ENCODE measurements around the gene FREY1. TPM values are rescaled to one million over a fixed set of nuclear protein-coding genes. Genes with fewer than 3 reads are reported as not detected.
A peak's percentile ranks its signal among the peaks of the same experiment; 100 is the strongest.

The FREY1 gene
- total and polyA plus RNA-seq, 2 of the 13 experiments (the other 11 are each of a cell fraction or from before 2014, with no cell fraction given), result 0.44 to 0.73 TPM

GRCh38 chr11:45917623-45918330 is 10.7 kb upstream of the FREY1 start, which contains the start of gene PEX16 (continued):
- TF ChIP-seq, protein P1, sequence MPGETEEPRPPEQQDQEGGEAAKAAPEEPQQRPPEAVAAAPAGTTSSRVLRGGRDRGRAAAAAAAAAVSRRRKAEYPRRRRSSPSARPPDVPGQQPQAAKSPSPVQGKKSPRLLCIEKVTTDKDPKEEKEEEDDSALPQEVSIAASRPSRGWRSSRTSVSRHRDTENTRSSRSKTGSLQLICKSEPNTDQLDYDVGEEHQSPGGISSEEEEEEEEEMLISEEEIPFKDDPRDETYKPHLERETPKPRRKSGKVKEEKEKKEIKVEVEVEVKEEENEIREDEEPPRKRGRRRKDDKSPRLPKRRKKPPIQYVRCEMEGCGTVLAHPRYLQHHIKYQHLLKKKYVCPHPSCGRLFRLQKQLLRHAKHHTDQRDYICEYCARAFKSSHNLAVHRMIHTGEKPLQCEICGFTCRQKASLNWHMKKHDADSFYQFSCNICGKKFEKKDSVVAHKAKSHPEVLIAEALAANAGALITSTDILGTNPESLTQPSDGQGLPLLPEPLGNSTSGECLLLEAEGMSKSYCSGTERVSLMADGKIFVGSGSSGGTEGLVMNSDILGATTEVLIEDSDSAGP (CRISPR knock-in tag; IDR thresholded peaks at IDR 0.05; ENCODE audit: borderline replicate concordance), result peak; percentile 47; the same call in 1 of the 2 replicates
- no peak for TF ChIP-seq RBAK (CRISPR knock-in tag; IDR thresholded peaks at IDR 0.05)
- peak; percentile 43; the same call in 1 of the 2 replicates for TF ChIP-seq ZKSCAN8 (CRISPR knock-in tag; IDR thresholded peaks at IDR 0.05; ENCODE audit: borderline replicate concordance)
- TF ChIP-seq PITX1 (CRISPR knock-in tag; IDR thresholded peaks at IDR 0.05), result peak; percentile 19; the same call in 1 of the 2 replicates
- no peak for TF ChIP-seq ZNF850 (CRISPR knock-in tag; conservative IDR thresholded peaks at IDR 0.05)
- no peak for TF ChIP-seq ZNF383 (CRISPR knock-in tag; IDR thresholded peaks at IDR 0.05; ENCODE audit: borderline replicate concordance)
- no peak for TF ChIP-seq ATF4 (CRISPR knock-in tag; IDR thresholded peaks at IDR 0.05)
- TF ChIP-seq NR1H2 (CRISPR knock-in tag; IDR thresholded peaks at IDR 0.05; ENCODE audit: borderline replicate concordance, low read depth), result no peak
- TF ChIP-seq ZSCAN29 (CRISPR knock-in tag; conservative IDR thresholded peaks at IDR 0.05), result peak; percentile 64; the same call in 1 of the 2 replicates
- 0 out of 2 replicates have a peak, but pooled peaks have one; percentile 46 for TF ChIP-seq CREB1 (IDR thresholded peaks at IDR 0.05)
- peak; percentile 71 for TF ChIP-seq CREB1 (CRISPR knock-in tag; IDR thresholded peaks at IDR 0.05)
- TF ChIP-seq ZBTB42 (CRISPR knock-in tag; IDR thresholded peaks at IDR 0.05), result 0 out of 2 replicates have a peak, but pooled peaks have one; percentile 28
- peak; percentile 46; the same call in 1 of the 2 replicates for TF ChIP-seq HOXA3 (CRISPR knock-in tag; IDR thresholded peaks at IDR 0.05)
- 0 out of 2 replicates have a peak, but pooled peaks have one; percentile 36 for TF ChIP-seq SMAD9 (CRISPR knock-in tag; IDR thresholded peaks at IDR 0.05)
- no peak for TF ChIP-seq PRDM4 (CRISPR knock-in tag; IDR thresholded peaks at IDR 0.05; ENCODE audit: borderline replicate concordance)
- no peak for TF ChIP-seq ZSCAN21 (CRISPR knock-in tag; IDR thresholded peaks at IDR 0.05; ENCODE audit: borderline replicate concordance)
- peak; percentile 39; the same call in 1 of the 2 replicates for TF ChIP-seq HMGXB3 (CRISPR knock-in tag; IDR thresholded peaks at IDR 0.05; ENCODE audit: borderline replicate concordance)
- TF ChIP-seq HNRNPLL (IDR thresholded peaks at IDR 0.05; ENCODE audit: low read depth, low read length, poor library complexity, severe bottlenecking), result peak; percentile 24
- no peak for TF ChIP-seq ZNF274 (CRISPR knock-in tag; IDR thresholded peaks at IDR 0.05)
- TF ChIP-seq ZBTB21 (CRISPR knock-in tag; IDR thresholded peaks at IDR 0.05), result no peak
